IMR-90 (cell line): ENCODE measurements around the gene DMAC1. TPM values are rescaled to one million over a fixed set of nuclear protein-coding genes. Genes with fewer than 3 reads are reported as not detected.

Experiments used
- ATAC-seq: fragments of 200-7000 bp; cut with Tn5 transposase; 2 replicates; pipeline ENCODE4 v1.9.1; 2020; ENCODE audit warnings: low read depth, mild to moderate bottlenecking, moderate library complexity
- BruUV-seq: library from RNA; stranded (reverse); fragments of 400-500 nt; replicated peaks from 2 replicates; lab custom pipeline; 2021; lab: Mats Ljungman, UMichigan
- CTCF ChIA-PET: fragments of 300-600 bp; formaldehyde crosslinking; extraction: SDS; loops from one replicate; lab custom pipeline; 2021; ENCODE audit warnings: antibody characterized with exemption; lab: Yijun Ruan, JAX
- POLR2A ChIA-PET: fragments of 300-600 bp; sonication (Branson Sonifier 250); formaldehyde crosslinking; loops from one replicate; lab custom pipeline; 2022; ENCODE audit warnings: antibody characterized with exemption; ENCODE audit not compliant: unreplicated experiment; lab: Charles Lee
- DNase-seq: peaks from one replicate; pipeline ENCODE4 v3.0.0; 2013
- H2AFZ ChIP-seq: replicated peaks from 2 replicates; pipeline ENCODE3; 2013; ENCODE audit warnings: low read length, mild to moderate bottlenecking; ENCODE audit not compliant: poor library complexity
- H2AK5ac ChIP-seq: 2 replicates; pipeline ENCODE4 v1.6.1; 2013; ENCODE audit warnings: low read depth, low read length, inconsistent platforms
- H2AK9ac ChIP-seq: replicated peaks from 2 replicates; pipeline ENCODE3; 2013; ENCODE audit warnings: mild to moderate bottlenecking, low read depth, low read length, moderate library complexity; ENCODE audit not compliant: poor library complexity
- H2BK120ac ChIP-seq: 2 replicates; pipeline ENCODE4 v1.6.1; 2013; ENCODE audit warnings: low read depth, low read length, inconsistent platforms
- H2BK15ac ChIP-seq: 3 replicates; pipeline ENCODE4 v1.6.1; 2013; ENCODE audit warnings: low read depth, low read length, inconsistent platforms
- H2BK20ac ChIP-seq: 2 replicates; pipeline ENCODE4 v1.6.1; 2013; ENCODE audit warnings: low read depth, mild to moderate bottlenecking, inconsistent platforms, low read length, moderate library complexity
- H2BK5ac ChIP-seq: 2 replicates; pipeline ENCODE4 v1.6.1; 2013; ENCODE audit warnings: mild to moderate bottlenecking, low read depth, low read length, inconsistent platforms; ENCODE audit not compliant: poor library complexity, severe bottlenecking
- H3K14ac ChIP-seq: replicated peaks from 2 replicates; pipeline ENCODE4 v1.6.1; 2013; ENCODE audit warnings: low read depth, low read length, inconsistent platforms
- H3K18ac ChIP-seq: 2 replicates; pipeline ENCODE4 v1.6.1; 2013; ENCODE audit warnings: low read depth, low read length, control low read depth
- H3K23ac ChIP-seq: 2 replicates; pipeline ENCODE4 v1.6.1; 2013; ENCODE audit warnings: low read depth, low read length, inconsistent platforms
- H3K27ac ChIP-seq: 2 replicates; pipeline ENCODE4 v1.5.1; 2013; ENCODE audit warnings: mild to moderate bottlenecking, control low read depth, low read length; ENCODE audit not compliant: insufficient read depth
- H3K27me3 ChIP-seq: 2 replicates; pipeline ENCODE4 v1.6.1; 2013; ENCODE audit warnings: low read length; ENCODE audit not compliant: control insufficient read depth, insufficient read depth
- H3K36me3 ChIP-seq: 2 replicates; pipeline ENCODE4 v1.6.1; 2013; ENCODE audit warnings: low read length, mixed read lengths; ENCODE audit not compliant: control insufficient read depth, insufficient read depth
- H3K4ac ChIP-seq: 2 replicates; pipeline ENCODE4 v1.6.1; 2013; ENCODE audit warnings: low read depth, low read length, inconsistent platforms
- H3K4me1 ChIP-seq: 2 replicates; pipeline ENCODE4 v1.6.1; 2013; ENCODE audit warnings: low read length, mixed read lengths; ENCODE audit not compliant: control insufficient read depth, insufficient read depth
- H3K4me2 ChIP-seq: 2 replicates; pipeline ENCODE4 v1.6.1; 2013; ENCODE audit warnings: low read depth, mild to moderate bottlenecking, control low read depth, low read length, moderate library complexity
- H3K4me3 ChIP-seq: 2 replicates; pipeline ENCODE4 v1.5.1; 2013; ENCODE audit warnings: low read depth, mild to moderate bottlenecking, control low read depth, low read length, moderate library complexity; ENCODE audit not compliant: insufficient read depth
- H3K56ac ChIP-seq: 2 replicates; pipeline ENCODE4 v1.6.1; 2013; ENCODE audit warnings: low read length, inconsistent platforms; ENCODE audit not compliant: insufficient read depth; ENCODE audit errors: extremely low read depth
- H3K79me1 ChIP-seq, 2 experiments: 2 replicates each; pipeline ENCODE4 v1.6.1; 2013; ENCODE audit warnings: low read length in 2 of 2, inconsistent platforms in 1 of 2, low read depth in 1 of 2
- H3K9ac ChIP-seq: 2 replicates; pipeline ENCODE4 v1.6.1; 2013; ENCODE audit warnings: low read depth, low read length, control low read depth
- H3K9me1 ChIP-seq: 2 replicates; pipeline ENCODE4 v1.6.1; 2013; ENCODE audit warnings: low read length, inconsistent platforms; ENCODE audit not compliant: insufficient read depth
- H3K9me3 ChIP-seq: 2 replicates; pipeline ENCODE4 v1.6.1; 2013; ENCODE audit warnings: low read length; ENCODE audit not compliant: control insufficient read depth, insufficient read depth
- H4K20me1 ChIP-seq: 2 replicates; pipeline ENCODE4 v1.6.1; 2013; ENCODE audit warnings: low read length, inconsistent platforms; ENCODE audit not compliant: insufficient read depth
- H4K5ac ChIP-seq: 2 replicates; pipeline ENCODE4 v1.6.1; 2013; ENCODE audit warnings: mild to moderate bottlenecking, low read depth, low read length, control low read depth
- H4K8ac ChIP-seq, 2 experiments: 2 replicates each; pipeline ENCODE4 v1.6.1; 2013; ENCODE audit warnings: low read depth in 2 of 2, low read length in 2 of 2, control low read depth in 1 of 2, inconsistent platforms in 1 of 2
- H4K91ac ChIP-seq: 2 replicates; pipeline ENCODE4 v1.6.1; 2013; ENCODE audit warnings: low read depth, low read length, inconsistent platforms; ENCODE audit not compliant: insufficient read depth
- BHLHE40 ChIP-seq: fragments of 150-350 bp; IDR thresholded peaks from 2 replicates; pipeline ENCODE4 v1.6.1; 2016; ENCODE audit warnings: mild to moderate bottlenecking, low read depth, low read length
- CEBPB ChIP-seq: IDR thresholded peaks from 2 replicates; pipeline ENCODE4 v1.6.1; 2012; ENCODE audit warnings: low read depth, low read length, improper control_type of control experiment
- CHD1 ChIP-seq: IDR thresholded peaks from 2 replicates; pipeline ENCODE4 v1.6.1; 2012; ENCODE audit warnings: low read depth, low read length, improper control_type of control experiment
- FOS ChIP-seq: fragments of 150-350 bp; IDR thresholded peaks from 2 replicates; pipeline ENCODE4 v1.6.1; 2016; ENCODE audit warnings: low read depth, low read length
- MAFK ChIP-seq: IDR thresholded peaks from 2 replicates; pipeline ENCODE4 v1.6.1; 2012; ENCODE audit warnings: low read depth, low read length, improper control_type of control experiment
- MAZ ChIP-seq: IDR thresholded peaks from 2 replicates; pipeline ENCODE4 v1.6.1; 2012; ENCODE audit warnings: low read depth, mild to moderate bottlenecking, low read length, improper control_type of control experiment, moderate library complexity, borderline replicate concordance
- MXI1 ChIP-seq: IDR thresholded peaks from 2 replicates; pipeline ENCODE4 v1.6.1; 2012; ENCODE audit warnings: low read depth, mild to moderate bottlenecking, low read length, moderate library complexity, borderline replicate concordance
- NFE2L2 ChIP-seq: fragments of 150-350 bp; IDR thresholded peaks from 2 replicates; pipeline ENCODE4 v1.6.1; 2016; ENCODE audit warnings: low read depth, mild to moderate bottlenecking, low read length
- POLR2A ChIP-seq: IDR thresholded peaks from 2 replicates; pipeline ENCODE4 v1.6.1; 2012; ENCODE audit warnings: mild to moderate bottlenecking, low read depth, low read length
- RAD21 ChIP-seq: IDR thresholded peaks from 2 replicates; pipeline ENCODE4 v1.6.1; 2012; ENCODE audit warnings: low read length, improper control_type of control experiment
- RCOR1 ChIP-seq: IDR thresholded peaks from 2 replicates; pipeline ENCODE4 v1.6.1; 2012; ENCODE audit warnings: mild to moderate bottlenecking, low read length, improper control_type of control experiment; ENCODE audit not compliant: insufficient replicate concordance
- RFX5 ChIP-seq: IDR thresholded peaks from 2 replicates; pipeline ENCODE4 v1.8.0; 2012; ENCODE audit warnings: low read depth, mild to moderate bottlenecking, low read length, moderate library complexity
- SMC3 ChIP-seq: fragments of 150-350 bp; IDR thresholded peaks from 2 replicates; pipeline ENCODE4 v1.6.1; 2016; ENCODE audit warnings: low read depth, mild to moderate bottlenecking, antibody characterized with exemption, low read length, moderate library complexity
- WGBS, 2 experiments: methylation state at CpG; one replicate each; pipeline versions ENCODE4 v1.1.5 to v1.1.7; 2013; ENCODE audit warnings: missing lambda C conversion rate in 2 of 2; ENCODE audit not compliant: insufficient read length in 1 of 2; ENCODE audit errors: extremely low coverage in 2 of 2; 5-methylcytosine and 5-hydroxymethylcytosine counted together
- dilution Hi-C: fragments of 300-500 bp; cut with HindIII; formaldehyde crosslinking; loops from one replicate; pipeline ENCODE4 v1.14.3; 2018; ENCODE audit warnings: low sequenced_read_pairs; ENCODE audit not compliant: unreplicated experiment
- in situ Hi-C: fragments of 300-500 bp; cut with MboI; formaldehyde crosslinking; loops from 3 replicates; pipeline ENCODE4 v1.14.3; 2019; ENCODE audit warnings: low sequenced_read_pairs, inconsistent platforms, mixed read lengths
- intact Hi-C: fragments of 100-400 bp; cut with micrococcal nuclease; formaldehyde crosslinking; loops from 2 replicates; pipeline ENCODE4 v1.10.0; 2022
- polyA plus RNA-seq, 3 experiments: library from polyadenylated mRNA; depleted of rRNA; stranded (reverse); fragments of >200 nt; gene quantifications; 2 replicates each; pipeline ENCODE4 v1.2.3, GENCODE V29; 2012; ENCODE audit warnings: low replicate concordance in 1 of 3
- total RNA-seq: library from RNA; depleted of rRNA; stranded (reverse); fragments of >200 nt; gene quantifications from 2 replicates; pipeline ENCODE4 v1.2.3, GENCODE V29; 2012
- TF ChIP-seq, protein P1 (sequence below): conservative IDR thresholded peaks from 2 replicates; pipeline ENCODE4 v1.5.1; 2012; ENCODE audit warnings: mild to moderate bottlenecking, low read depth, low read length, improper control_type of control experiment
- TF ChIP-seq, protein P2 (sequence below): fragments of 150-350 bp; IDR thresholded peaks from 2 replicates; pipeline ENCODE4 v1.6.1; 2017; ENCODE audit warnings: mild to moderate bottlenecking, antibody characterized with exemption, low read length, low read depth
- TF ChIP-seq, protein P3 (sequence below): fragments of 150-350 bp; IDR thresholded peaks from 2 replicates; pipeline ENCODE4 v1.6.1; 2016; ENCODE audit warnings: low read depth, mild to moderate bottlenecking, low read length, moderate library complexity, borderline replicate concordance

The DMAC1 gene
- total and polyA plus RNA-seq, 2 of the 4 experiments (the other 2 are of a cell fraction) = 8.1 to 14.5 TPM

DNA sequence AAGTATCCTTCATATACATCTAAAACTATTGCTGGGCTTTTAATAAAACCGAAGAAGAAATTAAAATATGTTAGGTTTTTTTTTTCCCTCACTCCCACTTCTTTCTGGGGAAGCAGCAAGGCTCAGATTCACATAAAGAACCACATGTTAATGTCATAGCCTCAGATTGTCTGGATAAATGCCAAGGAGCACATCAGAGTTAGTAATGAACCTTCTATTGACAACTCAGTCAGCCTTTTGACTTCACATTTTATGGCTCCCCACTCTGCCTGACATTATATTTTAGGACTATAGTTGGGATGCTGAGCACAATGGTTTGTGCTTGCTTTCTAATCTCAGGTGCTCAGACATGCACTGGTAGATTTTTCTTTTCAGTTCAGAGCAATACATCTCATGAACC is 21.8 kb downstream of the DMAC1 start:
- in situ Hi-C loops = no loop called here
- Histone ChIP-seq H2AK9ac (no peak overlapping the region), H3K18ac (no peak overlapping the region), H3K4me2 (no peak overlapping the region), H3K4me3 (no peak overlapping the region), H3K4ac (no peak overlapping the region), H3K14ac (no peak overlapping the region), H2BK120ac (no peak overlapping the region), H4K20me1 (no peaks in the 10 kb centered on the region), H4K91ac (no peak overlapping the region), H2BK15ac (no peak overlapping the region), H2AK5ac (no peak overlapping the region), H3K9me1 (no peaks in the 10 kb centered on the region), H3K27me3 (peaks cover 3% of the 10 kb centered on the region; the same call in 1 of the 2 replicates), H4K5ac (no peak overlapping the region), H3K36me3 (no peaks in the 10 kb centered on the region), H3K79me1 (no peaks in the 10 kb centered on the region), H3K23ac (no peak overlapping the region), H2BK5ac (no peak overlapping the region), H3K56ac (no peak overlapping the region), H3K9me3 (no peaks in the 10 kb centered on the region), H3K9ac (no peak overlapping the region), H4K8ac (no peak overlapping the region), H3K4me1 (no peaks in the 10 kb centered on the region), H2AFZ (no peak overlapping the region), H3K27ac (no peak overlapping the region), H2BK20ac (no peak overlapping the region)
- POLR2A ChIA-PET = no interaction called here
- ATAC-seq (no peak), DNase-seq (no peak)
- dilution Hi-C loops = no loop called here
- intact Hi-C loops = no loop called here
- CTCF ChIA-PET = no interaction called here
- BruUV-seq = no TSS peak
- no CpG with 5 or more reads among the region's 1 CpG for WGBS, 2 experiments
- TF ChIP-seq, protein P1, sequence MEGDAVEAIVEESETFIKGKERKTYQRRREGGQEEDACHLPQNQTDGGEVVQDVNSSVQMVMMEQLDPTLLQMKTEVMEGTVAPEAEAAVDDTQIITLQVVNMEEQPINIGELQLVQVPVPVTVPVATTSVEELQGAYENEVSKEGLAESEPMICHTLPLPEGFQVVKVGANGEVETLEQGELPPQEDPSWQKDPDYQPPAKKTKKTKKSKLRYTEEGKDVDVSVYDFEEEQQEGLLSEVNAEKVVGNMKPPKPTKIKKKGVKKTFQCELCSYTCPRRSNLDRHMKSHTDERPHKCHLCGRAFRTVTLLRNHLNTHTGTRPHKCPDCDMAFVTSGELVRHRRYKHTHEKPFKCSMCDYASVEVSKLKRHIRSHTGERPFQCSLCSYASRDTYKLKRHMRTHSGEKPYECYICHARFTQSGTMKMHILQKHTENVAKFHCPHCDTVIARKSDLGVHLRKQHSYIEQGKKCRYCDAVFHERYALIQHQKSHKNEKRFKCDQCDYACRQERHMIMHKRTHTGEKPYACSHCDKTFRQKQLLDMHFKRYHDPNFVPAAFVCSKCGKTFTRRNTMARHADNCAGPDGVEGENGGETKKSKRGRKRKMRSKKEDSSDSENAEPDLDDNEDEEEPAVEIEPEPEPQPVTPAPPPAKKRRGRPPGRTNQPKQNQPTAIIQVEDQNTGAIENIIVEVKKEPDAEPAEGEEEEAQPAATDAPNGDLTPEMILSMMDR = no peak
- TF ChIP-seq, protein P2, sequence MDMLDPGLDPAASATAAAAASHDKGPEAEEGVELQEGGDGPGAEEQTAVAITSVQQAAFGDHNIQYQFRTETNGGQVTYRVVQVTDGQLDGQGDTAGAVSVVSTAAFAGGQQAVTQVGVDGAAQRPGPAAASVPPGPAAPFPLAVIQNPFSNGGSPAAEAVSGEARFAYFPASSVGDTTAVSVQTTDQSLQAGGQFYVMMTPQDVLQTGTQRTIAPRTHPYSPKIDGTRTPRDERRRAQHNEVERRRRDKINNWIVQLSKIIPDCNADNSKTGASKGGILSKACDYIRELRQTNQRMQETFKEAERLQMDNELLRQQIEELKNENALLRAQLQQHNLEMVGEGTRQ = no peak
- TF ChIP-seq MAZ (no peak), BHLHE40 (no peak), CHD1 (no peak), RFX5 (no peak), FOS (no peak), MAFK (no peak), POLR2A (no peak), MXI1 (no peak), RAD21 (no peak), CEBPB (no peak), SMC3 (no peak), RCOR1 (no peak), NFE2L2 (no peak)
- TF ChIP-seq, protein P3, sequence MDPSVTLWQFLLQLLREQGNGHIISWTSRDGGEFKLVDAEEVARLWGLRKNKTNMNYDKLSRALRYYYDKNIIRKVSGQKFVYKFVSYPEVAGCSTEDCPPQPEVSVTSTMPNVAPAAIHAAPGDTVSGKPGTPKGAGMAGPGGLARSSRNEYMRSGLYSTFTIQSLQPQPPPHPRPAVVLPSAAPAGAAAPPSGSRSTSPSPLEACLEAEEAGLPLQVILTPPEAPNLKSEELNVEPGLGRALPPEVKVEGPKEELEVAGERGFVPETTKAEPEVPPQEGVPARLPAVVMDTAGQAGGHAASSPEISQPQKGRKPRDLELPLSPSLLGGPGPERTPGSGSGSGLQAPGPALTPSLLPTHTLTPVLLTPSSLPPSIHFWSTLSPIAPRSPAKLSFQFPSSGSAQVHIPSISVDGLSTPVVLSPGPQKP = no peak
